NCI-H774 (cell line): ENCODE results near the gene OR5K2.

Experiments
- DNase-seq: peaks from one replicate; lab custom pipeline; 2025; lab: John Stamatoyannopoulos, UW

Gene OR5K2

DNA sequence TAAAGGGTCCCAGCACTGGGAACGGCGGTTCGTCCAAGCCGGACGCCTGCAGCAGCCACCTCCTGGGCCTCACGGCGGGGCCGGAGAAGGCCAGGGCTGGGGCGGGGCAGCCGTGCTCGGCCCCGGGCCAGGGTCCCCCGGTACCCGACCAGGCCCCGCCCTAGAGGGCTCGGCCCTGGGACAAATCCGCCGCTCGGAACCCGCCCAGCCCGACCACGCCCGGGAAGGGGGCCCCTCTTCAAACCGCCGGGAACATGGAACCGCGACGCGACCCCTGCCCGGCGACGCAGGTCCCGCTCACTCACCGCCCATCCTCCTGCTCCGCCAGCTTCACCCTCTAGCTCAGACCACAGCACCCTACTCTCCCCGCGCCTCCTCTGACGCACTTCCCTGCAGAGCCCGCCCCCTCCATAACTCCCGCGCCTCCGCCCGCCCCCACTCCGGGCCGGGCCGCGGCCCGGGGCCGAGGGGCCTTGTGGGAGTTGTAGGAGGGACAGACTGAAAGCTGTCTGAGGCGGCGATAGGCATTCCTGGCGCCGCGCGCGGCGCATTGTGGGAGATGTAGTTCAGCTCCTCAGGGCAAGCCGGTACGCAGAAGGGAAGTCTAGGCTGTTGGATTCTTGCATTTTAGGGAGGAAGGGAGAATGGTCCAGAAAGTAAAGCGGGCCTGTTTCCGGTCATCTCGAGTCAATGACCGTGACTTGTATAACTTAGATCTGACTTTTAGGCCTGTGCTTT lies 25.2 kb downstream of the OR5K2 start, which contains the start of gene CLDND1:
TSS of gene CLDND1 (minus strand) at position 359 of the 738 bp plus-strand sequence. CDS start 1,478 bp downstream, outside the sequence.
- peak; percentile 97 for DNase-seq

DNA sequence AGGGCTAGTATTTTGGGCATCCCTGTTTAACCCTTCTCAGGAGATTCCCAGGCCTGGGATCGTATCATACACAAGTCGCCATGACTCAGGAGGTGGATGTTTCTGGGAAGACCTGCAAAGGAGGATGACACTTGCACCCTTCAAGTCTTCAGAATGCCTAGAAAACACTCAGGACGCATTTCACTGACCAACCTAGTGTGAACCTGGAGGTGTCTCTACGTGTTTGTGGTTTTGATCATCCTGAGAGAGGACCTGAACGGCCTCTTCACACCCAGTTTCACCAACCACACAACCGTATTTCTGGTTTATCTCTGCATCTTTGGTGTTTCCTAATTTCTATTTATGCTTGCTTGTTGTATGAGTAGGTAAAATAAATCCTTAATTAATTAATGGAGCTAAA lies 28.0 kb downstream of the OR5K2 start:
- no peak for DNase-seq

DNA sequence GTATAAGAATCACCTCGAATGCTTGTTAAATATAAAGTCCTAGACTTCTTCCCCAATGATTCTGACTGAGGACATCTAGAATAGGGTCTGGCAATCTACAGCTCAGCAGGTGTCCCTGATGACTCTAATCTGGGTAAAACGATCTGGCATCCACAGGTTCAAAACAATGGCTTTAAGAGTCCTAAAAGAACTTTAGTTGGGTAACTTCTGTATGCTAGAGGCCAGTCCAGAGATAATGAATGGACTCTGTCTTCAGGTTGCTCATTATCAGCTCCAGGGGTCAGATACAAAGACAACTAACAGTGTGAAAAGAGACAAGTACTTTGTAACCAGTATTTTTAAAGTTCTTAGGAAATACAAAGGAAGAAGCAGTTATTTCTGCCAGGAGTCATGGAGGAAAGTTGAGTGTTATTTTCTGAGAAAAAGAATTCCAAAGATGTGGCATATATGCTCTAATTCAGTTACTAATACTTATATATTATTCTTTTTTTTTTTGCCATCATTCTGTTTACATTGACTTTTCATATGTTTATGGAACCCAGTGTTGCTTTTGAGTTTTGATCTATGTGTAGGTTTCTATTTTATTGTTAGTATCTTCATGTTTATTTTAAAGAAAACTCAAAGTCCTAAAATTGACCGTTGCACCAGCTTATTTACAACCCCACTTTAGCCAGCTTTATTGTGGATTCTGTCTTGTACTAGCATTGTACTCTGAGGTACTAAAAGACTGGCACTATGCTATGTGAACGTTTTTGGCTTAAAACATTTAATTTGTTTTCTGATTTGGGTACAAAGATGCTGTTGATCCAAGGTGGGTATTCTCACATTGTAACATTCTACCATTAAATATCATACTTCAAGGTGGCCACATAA lies 31.2 kb downstream of the OR5K2 start:
- no peak for DNase-seq

DNA sequence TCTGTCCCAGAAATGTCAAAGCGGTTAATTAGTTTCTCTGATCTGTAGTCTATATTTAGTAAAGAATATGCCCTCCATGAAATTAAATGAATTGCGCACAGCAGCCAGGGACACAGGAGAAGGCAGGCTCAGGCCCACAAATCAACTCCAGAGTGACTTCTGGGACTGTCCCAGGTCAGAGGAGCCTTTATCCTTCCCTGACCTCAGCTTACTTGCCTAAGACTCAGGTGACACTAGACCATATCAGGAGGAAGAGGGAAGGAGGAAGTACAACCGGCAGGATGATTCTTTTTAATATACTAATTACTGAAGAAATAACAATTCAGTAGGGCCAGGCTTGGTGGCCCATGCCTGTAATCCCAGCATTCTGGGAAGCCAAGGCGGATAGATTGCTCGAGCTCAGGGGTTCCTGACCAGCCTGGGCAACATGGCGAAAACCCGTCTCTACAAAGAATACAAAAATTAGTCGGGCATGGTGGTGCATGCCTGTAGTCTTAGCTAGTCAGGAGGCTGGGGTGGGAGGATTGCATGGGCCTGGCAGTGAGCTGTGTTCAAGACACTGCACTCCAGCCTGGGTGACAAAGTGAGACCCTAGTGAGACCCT lies 32.5 kb downstream of the OR5K2 start:
- no peak for DNase-seq

DNA sequence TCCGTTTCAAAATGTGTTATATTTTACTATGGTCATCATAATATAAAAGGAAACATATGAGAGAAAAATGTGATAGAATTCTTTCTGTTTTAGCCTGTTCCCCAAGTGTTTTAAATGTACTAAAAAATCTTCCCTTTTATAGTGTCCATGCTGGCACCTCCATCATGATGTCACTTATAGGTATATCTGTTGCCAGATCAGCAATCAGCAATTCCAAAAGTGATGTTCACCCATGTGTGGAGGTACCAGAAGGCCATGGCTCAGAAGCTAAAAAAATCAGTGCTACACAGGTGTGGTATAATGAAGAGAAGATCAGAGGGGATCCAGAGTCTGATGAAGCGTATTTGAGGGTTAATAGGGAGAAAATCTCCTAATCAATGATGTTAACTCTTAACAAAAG lies 33.2 kb downstream of the OR5K2 start:
- no peak for DNase-seq

DNA sequence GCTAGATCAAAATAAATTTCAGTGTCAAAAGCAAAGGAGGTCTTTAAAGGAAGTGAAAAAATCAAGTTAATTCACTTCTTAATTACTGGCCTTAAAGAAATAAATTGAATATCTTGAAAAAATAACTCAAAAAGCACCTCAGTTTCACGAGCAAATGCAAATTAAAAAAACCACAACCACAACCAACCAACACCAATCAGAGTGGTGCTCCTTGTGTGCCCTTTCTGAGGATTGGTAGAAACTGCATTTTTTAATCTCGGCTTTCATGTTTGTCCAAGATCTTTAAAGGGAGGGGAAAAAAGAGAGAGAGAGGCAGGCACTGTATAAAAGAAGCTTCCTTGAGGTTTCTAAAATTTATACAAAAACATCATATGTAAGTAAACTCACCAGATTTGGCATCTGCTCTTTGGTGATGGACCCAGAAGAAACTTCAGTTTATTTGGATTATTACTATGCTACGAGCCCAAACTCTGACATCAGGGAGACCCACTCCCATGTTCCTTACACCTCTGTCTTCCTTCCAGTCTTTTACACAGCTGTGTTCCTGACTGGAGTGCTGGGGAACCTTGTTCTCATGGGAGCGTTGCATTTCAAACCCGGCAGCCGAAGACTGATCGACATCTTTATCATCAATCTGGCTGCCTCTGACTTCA lies 34.3 kb downstream of the OR5K2 start, which contains the start of gene GPR15:
TSS of gene GPR15 (plus strand) at position 357 of the 653 bp plus-strand sequence. CDS start at position 413, 56 bp downstream.
- DNase-seq = no peak

DNA sequence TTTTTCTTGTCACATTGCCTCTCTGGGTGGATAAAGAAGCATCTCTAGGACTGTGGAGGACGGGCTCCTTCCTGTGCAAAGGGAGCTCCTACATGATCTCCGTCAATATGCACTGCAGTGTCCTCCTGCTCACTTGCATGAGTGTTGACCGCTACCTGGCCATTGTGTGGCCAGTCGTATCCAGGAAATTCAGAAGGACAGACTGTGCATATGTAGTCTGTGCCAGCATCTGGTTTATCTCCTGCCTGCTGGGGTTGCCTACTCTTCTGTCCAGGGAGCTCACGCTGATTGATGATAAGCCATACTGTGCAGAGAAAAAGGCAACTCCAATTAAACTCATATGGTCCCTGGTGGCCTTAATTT lies 34.8 kb downstream of the OR5K2 start:
- DNase-seq = no peak

DNA sequence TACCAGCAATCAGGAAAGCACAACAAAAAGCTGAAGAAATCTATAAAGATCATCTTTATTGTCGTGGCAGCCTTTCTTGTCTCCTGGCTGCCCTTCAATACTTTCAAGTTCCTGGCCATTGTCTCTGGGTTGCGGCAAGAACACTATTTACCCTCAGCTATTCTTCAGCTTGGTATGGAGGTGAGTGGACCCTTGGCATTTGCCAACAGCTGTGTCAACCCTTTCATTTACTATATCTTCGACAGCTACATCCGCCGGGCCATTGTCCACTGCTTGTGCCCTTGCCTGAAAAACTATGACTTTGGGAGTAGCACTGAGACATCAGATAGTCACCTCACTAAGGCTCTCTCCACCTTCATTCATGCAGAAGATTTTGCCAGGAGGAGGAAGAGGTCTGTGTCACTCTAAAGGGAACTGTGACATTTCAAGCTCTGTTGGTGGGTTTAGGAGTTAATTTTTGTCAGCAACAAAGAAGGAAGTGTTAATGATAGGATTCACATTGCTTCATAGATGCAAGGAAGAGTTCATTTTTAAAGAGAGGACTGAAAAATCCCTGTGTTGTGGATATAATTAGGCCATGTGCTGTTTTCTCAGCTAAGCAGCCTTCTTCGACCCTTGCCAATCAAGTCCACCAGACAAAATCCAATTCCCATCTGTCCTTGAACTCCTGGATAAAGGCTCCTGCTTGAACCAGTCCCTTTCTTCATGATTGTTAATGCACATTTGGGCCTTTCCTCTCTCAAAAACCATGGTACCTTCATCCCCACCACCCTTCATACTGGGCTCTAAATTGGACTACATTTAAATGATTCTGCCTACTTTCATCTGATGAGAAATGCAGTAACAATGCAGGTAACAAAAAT lies 35.5 kb downstream of the OR5K2 start:
- DNase-seq = no peak

DNA sequence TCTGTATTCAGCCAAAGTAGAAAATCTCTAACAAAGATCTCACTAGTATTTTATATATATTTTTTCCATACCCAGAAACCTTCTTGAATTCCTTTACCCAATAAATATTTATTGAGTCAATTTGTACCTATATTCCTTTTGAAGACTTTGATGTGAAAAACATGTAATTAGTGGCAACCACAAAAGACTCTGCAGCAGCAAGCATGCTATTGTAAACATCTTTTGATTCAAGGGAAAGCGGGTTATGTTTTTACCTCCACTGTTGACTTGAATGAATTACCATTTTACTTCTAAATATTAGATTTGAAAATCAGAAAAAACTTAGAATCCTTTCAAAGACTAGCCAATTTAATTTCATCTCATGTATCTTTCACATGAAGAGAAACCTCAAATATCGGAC lies 36.7 kb downstream of the OR5K2 start:
- DNase-seq = no peak

DNA sequence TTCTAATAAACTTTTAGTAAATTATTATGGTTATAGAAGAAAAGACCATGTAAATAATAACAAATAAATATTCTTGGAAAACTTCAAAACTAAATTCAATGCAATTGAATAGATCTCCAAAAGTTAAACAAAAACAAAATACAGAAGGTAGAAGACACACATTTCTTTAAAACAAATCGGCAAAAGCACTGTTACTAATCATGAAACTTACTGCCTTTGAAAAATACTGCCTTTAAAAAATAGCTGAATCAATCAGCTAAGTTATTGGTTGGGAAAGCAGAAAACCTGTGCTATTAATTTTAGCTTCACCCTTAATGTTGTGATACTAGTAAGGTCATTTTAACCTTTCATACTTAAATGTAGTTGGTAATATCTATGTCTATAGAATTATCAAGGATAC lies 37.3 kb downstream of the OR5K2 start:
- no peak for DNase-seq

DNA sequence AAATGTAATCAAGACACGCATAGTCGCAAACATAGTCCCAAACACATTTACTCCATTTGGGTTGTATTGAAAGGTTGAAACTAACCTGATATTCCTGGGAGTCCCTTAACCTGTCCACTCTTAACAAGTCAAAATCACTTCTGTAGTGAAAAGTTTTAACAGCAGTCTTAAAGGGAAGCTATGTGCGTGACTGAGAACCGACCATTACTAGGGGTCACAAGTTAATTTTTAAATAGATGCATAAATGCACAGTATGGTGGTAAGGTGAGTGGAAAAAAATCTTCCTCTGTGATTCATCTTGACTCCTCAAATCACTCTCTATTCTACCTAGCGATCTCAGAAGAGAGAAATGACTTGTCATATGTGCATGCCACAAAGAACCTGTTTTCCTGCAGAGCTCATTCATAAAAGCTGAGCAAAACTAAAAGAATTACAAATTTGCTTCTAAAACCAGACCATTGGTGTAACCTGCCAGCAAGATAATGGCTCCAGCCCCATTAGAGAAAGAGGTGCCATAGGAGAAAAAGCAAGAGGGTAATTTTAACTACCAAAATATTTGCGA lies 39.1 kb downstream of the OR5K2 start:
- no peak for DNase-seq

DNA sequence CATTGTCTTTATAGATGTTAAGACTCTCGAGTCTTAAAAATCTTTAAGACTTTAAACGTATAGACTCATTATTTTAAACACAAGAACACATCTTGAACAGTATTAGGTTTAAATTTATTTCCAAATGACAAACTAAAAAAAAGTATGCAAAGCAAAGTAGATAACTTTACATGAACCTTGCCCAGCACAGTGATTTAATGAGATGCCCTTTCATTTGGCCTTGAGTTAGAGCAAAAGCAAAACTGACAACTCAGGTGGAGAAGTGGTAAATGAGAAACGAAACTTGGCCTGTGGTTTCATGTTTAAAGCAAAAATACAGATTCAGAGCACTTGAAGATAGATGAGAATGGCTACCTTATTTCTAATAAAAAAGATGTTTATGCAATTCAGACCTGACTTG lies 42.9 kb downstream of the OR5K2 start:
- DNase-seq = no peak

DNA sequence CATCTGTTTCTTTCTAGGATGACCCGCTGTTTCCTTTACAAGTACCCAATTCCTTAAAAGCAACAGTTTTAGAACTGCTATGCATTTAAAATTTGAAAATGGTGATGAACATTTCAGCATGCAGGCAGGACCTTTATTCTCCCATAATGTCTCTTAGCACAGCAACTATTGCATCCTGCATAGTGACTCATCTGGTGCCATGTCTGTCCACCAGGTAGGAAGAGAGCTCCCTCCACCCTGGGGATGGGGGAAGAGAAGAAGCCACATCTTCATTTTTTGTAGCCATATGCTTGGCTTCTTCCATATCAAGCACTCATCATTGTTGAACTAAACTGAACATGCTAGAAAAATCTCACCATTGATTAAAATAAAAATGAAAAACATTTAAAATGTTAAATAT lies 44.2 kb downstream of the OR5K2 start:
- DNase-seq = no peak

DNA sequence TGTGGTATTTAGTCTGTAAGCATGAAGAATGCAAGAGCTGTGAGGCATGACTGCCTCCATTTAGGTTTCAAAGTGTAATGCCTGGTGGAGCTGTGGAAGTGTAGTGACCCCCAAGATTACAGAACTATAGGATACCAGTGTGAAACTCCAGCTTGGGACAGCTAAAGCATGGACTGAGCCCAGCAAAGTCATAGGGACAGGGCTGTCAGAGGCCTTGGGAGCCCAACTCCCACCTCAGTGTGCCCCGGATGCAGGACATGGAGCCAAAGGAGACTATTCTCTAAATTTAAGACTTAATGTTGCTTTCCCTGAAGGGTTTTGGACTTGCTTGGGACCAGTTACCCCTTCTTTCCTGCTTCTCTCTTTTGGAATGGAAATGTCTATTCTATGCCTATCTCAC lies 45.1 kb downstream of the OR5K2 start:
- DNase-seq = no peak

DNA sequence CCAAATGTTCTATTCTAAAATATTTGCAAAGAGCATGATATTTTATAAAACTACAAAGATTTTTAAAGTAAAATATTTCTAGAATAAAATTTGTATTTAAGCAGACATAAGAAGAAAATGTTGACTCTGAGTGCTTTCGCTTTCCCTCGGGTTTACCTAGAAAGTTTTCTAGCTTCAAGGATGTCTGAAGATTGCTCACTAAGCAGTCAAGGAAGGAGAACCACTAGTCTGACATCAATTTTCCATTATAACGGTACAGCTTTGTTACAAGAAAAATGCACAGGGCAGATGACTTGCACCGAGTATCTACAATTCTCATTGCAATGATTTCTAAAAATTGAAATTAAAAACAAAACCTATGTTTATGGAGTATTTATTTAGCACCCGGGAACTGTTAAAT lies 48.5 kb downstream of the OR5K2 start:
- DNase-seq = no peak
